ENCODE results near the gene EMILIN3.

DNA sequence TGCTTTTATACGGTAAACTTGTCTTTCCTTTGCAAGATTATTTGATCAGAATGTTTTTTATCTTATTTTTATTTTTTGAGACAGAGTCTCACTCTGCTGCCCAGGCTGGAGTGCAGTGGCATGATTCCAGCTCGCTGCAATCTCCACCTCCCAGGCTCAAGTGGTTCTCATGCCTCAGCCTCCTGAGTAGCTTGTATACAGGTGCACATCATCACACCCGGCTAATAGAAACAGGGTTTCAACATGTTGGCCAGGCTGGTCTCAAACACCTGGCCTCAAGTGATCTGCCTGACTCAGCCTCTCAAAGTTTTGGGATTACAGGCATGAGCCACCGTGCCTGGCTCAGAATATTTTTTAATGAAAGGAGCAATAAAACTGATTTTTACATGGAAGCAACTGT lies 34.9 kb downstream of the EMILIN3 start:
- TF ChIP-seq CTCF (IDR thresholded peaks at IDR 0.05; ENCODE audit: insufficient read depth, low read depth, low read length) (no peak), EZH2 (IDR thresholded peaks at IDR 0.05; ENCODE audit: insufficient read depth, low read length) (no peak)

All from astrocyte (in vitro differentiated cells and primary cell).